GM19455 (cell line): ENCODE data around the gene GCKR.

ENCODE experiments used
- ATAC-seq: cut with Tn5 transposase; IDR thresholded peaks from one replicate; pipeline ENCODE4 v1.9.1; 2021; ENCODE audit not compliant: unreplicated experiment

The GCKR gene

DNA sequence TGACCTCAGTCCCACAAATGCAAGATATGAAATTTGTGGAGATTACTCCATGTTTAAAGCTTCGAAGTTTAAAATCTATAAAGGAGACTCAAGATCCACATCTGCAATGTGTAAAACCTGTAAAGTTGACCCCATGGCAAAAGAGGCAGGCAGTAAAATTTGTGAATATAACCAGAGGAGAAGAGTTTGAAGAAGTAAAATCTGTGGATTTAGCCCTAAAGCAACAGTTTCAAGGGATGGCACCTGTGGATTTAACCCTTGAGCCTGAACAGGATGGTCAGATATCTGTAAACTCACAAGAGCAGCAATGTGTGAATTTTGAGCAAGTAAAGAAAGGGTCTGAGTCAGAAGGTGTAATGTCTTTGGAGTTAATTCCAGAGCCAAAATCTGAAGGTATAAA, 75.0 kb downstream of the GCKR start:
- no peak for ATAC-seq

- ATAC-seq, result no peak
Measured at GRCh38 chr2:27572439-27572838, 75.8 kb downstream of the GCKR start.

GRCh38 chr2:27572998-27573429, 76.4 kb downstream of the GCKR start:
- no peak for ATAC-seq
